ENCODE measurements around the gene PSMB7. TPM values are rescaled to one million over a fixed set of nuclear protein-coding genes. Genes with fewer than 3 reads are reported as not detected.

The PSMB7 gene
- total RNA-seq, 4 donors from 2014 or later: 84.3 to 178 (median 135) TPM

- H3K27ac ChIP-seq: no peak overlapping the region
- no peak for DNase-seq
- TF ChIP-seq CTCF (IDR thresholded peaks at IDR 0.05): no peak
- TF ChIP-seq POLR2A (IDR thresholded peaks at IDR 0.05): no peak
- WGBS, 2 donors: 95 to 98% methylated on average over 3 of the region's 3 CpGs
- H3K4me1 ChIP-seq: no peaks in the 10 kb centered on the region
- no peaks in the 10 kb centered on the region for H3K9me3 ChIP-seq
- no peak overlapping the region for H3K4me3 ChIP-seq (replicated peaks in 1 of 3)
- no peaks in the 10 kb centered on the region for H3K36me3 ChIP-seq
- H3K27me3 ChIP-seq: no peaks in the 10 kb centered on the region
- intact Hi-C loops (cut with DNase I): no loop called here
These were observed 21.8 kb upstream of the PSMB7 start for GRCh38 chr9:124437086-124437485.

GRCh38 chr9:124436320-124436719 lies 21.1 kb upstream of the PSMB7 start:
- Histone ChIP-seq H3K4me3 (replicated peaks in 1 of 3) (no peak overlapping the region), H3K27ac (no peak overlapping the region), H3K4me1 (no peaks in the 10 kb centered on the region), H3K36me3 (no peaks in the 10 kb centered on the region), H3K27me3 (no peaks in the 10 kb centered on the region), H3K9me3 (no peaks in the 10 kb centered on the region)
- DNase-seq: no peak
- intact Hi-C loops (cut with DNase I): no loop called here
- no peak for TF ChIP-seq CTCF (IDR thresholded peaks at IDR 0.05)
- no peak for TF ChIP-seq POLR2A (IDR thresholded peaks at IDR 0.05)

- 83 to 89% methylated on average over 1 to 4 of the region's 4 CpGs for WGBS, 2 donors
- TF ChIP-seq CTCF (IDR thresholded peaks at IDR 0.05) (no peak), POLR2A (IDR thresholded peaks at IDR 0.05) (no peak)
- no peaks in the 10 kb centered on the region for H3K27me3 ChIP-seq
- H3K4me3 ChIP-seq (replicated peaks in 1 of 3): no peak overlapping the region
- no peaks in the 10 kb centered on the region for H3K9me3 ChIP-seq
- intact Hi-C loops (cut with DNase I): no loop called here
- no peaks in the 10 kb centered on the region for H3K4me1 ChIP-seq
- no peaks in the 10 kb centered on the region for H3K36me3 ChIP-seq
- DNase-seq: no peak
- H3K27ac ChIP-seq: no peak overlapping the region
These were observed 14.3 kb upstream of the PSMB7 start for GRCh38 chr9:124429530-124429867.

GRCh38 chr9:124428751-124429529 lies 13.7 kb upstream of the PSMB7 start:
- intact Hi-C loops (cut with DNase I): no loop called here
- 65 to 79% methylated on average over 13 to 17 of the region's 28 CpGs for WGBS, 2 donors
- Histone ChIP-seq H3K36me3 (no peaks in the 10 kb centered on the region), H3K27me3 (no peaks in the 10 kb centered on the region), H3K4me1 (no peaks in the 10 kb centered on the region), H3K9me3 (no peaks in the 10 kb centered on the region), H3K4me3 (replicated peaks in 1 of 3) (no peak overlapping the region), H3K27ac (no peak overlapping the region)
- TF ChIP-seq CTCF (IDR thresholded peaks at IDR 0.05) (no peak), POLR2A (IDR thresholded peaks at IDR 0.05) (no peak)
- no peak for DNase-seq

- WGBS, 2 donors: 64 to 75% methylated on average over 4 of the region's 4 CpGs
- intact Hi-C loops (cut with DNase I): no loop called here
- DNase-seq: no peak
- no peaks in the 10 kb centered on the region for H3K27me3 ChIP-seq
- no peak for TF ChIP-seq POLR2A (IDR thresholded peaks at IDR 0.05)
- no peak overlapping the region for H3K27ac ChIP-seq
- no peaks in the 10 kb centered on the region for H3K4me1 ChIP-seq
- H3K9me3 ChIP-seq: no peaks in the 10 kb centered on the region
- no peak overlapping the region for H3K4me3 ChIP-seq (replicated peaks in 1 of 3)
- H3K36me3 ChIP-seq: no peaks in the 10 kb centered on the region
These were observed 12.0 kb upstream of the PSMB7 start for GRCh38 chr9:124427281-124427680.
